Hepatocyte (in vitro differentiated cells): ENCODE results near the gene KRTAP5-5.
"Not testable (repeated sequence)": the region's sequence is repeated elsewhere in the genome, so short reads cannot be mapped to it uniquely, and the experiment has no call there.

Source experiments
- CTCF ChIP-seq: fragments of 200-600 bp; sonication (generic); IDR thresholded peaks from 2 replicates; pipeline ENCODE4 v1.5.1; 2016; ENCODE audit warnings: antibody characterized with exemption, mild to moderate bottlenecking; ENCODE audit not compliant: poor library complexity
- EZH2 ChIP-seq: fragments of 200-600 bp; sonication (generic); IDR thresholded peaks from 2 replicates; pipeline ENCODE4 v1.6.1; 2016; ENCODE audit warnings: antibody characterized with exemption, mild to moderate bottlenecking, borderline replicate concordance
- EZH2phosphoT487 ChIP-seq: fragments of 200-600 bp; sonication (generic); IDR thresholded peaks from one replicate; pipeline ENCODE4 v1.6.1; 2018; ENCODE audit warnings: antibody characterized with exemption, mild to moderate bottlenecking, low read depth, moderate library complexity; ENCODE audit not compliant: unreplicated experiment, severe bottlenecking

DNA sequence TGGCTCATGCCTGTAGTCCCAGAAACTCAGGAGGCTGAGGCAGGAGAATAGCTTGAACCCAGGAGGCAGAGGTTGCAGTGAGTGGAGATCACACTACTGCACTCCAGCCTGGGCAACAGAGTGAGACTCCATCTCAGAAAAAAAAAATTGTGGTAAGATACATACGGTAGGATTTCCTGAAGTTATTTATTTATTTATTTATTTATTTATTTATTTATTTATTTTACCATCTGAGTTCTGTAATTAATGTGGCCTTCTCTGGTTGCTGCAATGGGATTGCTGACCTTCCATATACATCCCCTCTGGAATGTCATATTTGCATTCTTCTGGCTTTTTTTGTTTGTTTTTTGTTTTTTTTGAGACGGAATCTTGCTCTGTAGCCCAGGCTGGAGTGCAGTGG, 46.7 kb upstream of the KRTAP5-5 start:
- TF ChIP-seq CTCF, EZH2, EZH2phosphoT487: not testable (repeated sequence)
